GM18870 (cell line): Measurements from ENCODE around the gene TNFRSF8.
A peak's percentile ranks its signal among the peaks of the same experiment; 100 is the strongest.
"Not testable (repeated sequence)": the region's sequence is repeated elsewhere in the genome, so short reads cannot be mapped to it uniquely, and the experiment has no call there.

Experiments
- ATAC-seq: cut with Tn5 transposase; IDR thresholded peaks from one replicate; pipeline ENCODE4 v1.9.1; 2021; ENCODE audit warnings: moderate library complexity; ENCODE audit not compliant: unreplicated experiment

TNFRSF8 gene

GRCh38 chr1:12038356-12039163, 24.5 kb upstream of the TNFRSF8 start:
- no peak for ATAC-seq

- ATAC-seq: no peak
Measured at GRCh38 chr1:12039164-12039525, 24.0 kb upstream of the TNFRSF8 start.

GRCh38 chr1:12039824-12040456, 23.2 kb upstream of the TNFRSF8 start:
- ATAC-seq: not testable (repeated sequence)

- peak; percentile 61 for ATAC-seq
Measured at GRCh38 chr1:12040457-12041051, 22.5 kb upstream of the TNFRSF8 start.

- not testable (repeated sequence) for ATAC-seq
Measured at GRCh38 chr1:12044187-12044877, 18.8 kb upstream of the TNFRSF8 start.

GRCh38 chr1:12046749-12047119, 16.4 kb upstream of the TNFRSF8 start:
- ATAC-seq: no peak

GRCh38 chr1:12047120-12047876, 15.8 kb upstream of the TNFRSF8 start:
- peak; percentile 52 for ATAC-seq

- no peak for ATAC-seq
Measured at GRCh38 chr1:12048372-12048771, 14.7 kb upstream of the TNFRSF8 start.

GRCh38 chr1:12049616-12050015, 13.5 kb upstream of the TNFRSF8 start:
- no peak for ATAC-seq

- no peak for ATAC-seq
Measured at GRCh38 chr1:12051361-12051760, 11.7 kb upstream of the TNFRSF8 start.

GRCh38 chr1:12052008-12052573, 11.0 kb upstream of the TNFRSF8 start:
- ATAC-seq: peak; percentile 63

- no peak for ATAC-seq
Measured at GRCh38 chr1:12052997-12053686, 10.0 kb upstream of the TNFRSF8 start.

- no peak for ATAC-seq
Measured at GRCh38 chr1:12053752-12054548, 9.2 kb upstream of the TNFRSF8 start.

GRCh38 chr1:12055259-12055658, 7.8 kb upstream of the TNFRSF8 start:
- no peak for ATAC-seq

- ATAC-seq: no peak
Measured at GRCh38 chr1:12056331-12056841, 6.7 kb upstream of the TNFRSF8 start.

GRCh38 chr1:12057382-12057781, 5.7 kb upstream of the TNFRSF8 start:
- ATAC-seq: no peak

- ATAC-seq: no peak
Measured at GRCh38 chr1:12057940-12058687, 5.0 kb upstream of the TNFRSF8 start.

- no peak for ATAC-seq
Measured at GRCh38 chr1:12059226-12059625, 3.9 kb upstream of the TNFRSF8 start.
